MM.1S (cell line): Measurements from ENCODE around the gene JADE1.

ENCODE experiments used
- CTCF ChIP-seq: fragments of 300-600 bp; sonication (generic); IDR thresholded peaks from 2 replicates; pipeline ENCODE4 v1.5.1; 2016; ENCODE audit warnings: antibody characterized with exemption, low read length, mixed read lengths
- EZH2 ChIP-seq: fragments of 300-600 bp; sonication (generic); optimal IDR thresholded peaks from 2 replicates; pipeline ENCODE3; 2017; ENCODE audit warnings: low read depth, mild to moderate bottlenecking, antibody characterized with exemption, low read length, mixed read lengths
- EZH2phosphoT487 ChIP-seq: fragments of 300-600 bp; sonication (generic); IDR thresholded peaks from 2 replicates; pipeline ENCODE4 v1.6.1; 2018; ENCODE audit warnings: antibody characterized with exemption, low read length

GRCh38 chr4:128776794-128777216 lies 32.7 kb upstream of the JADE1 start:
- TF ChIP-seq CTCF: no peak
- no peak for TF ChIP-seq EZH2
- TF ChIP-seq EZH2phosphoT487: no peak
